CD4-positive, alpha-beta T cell treated with Interleukin-15 for 4 hours (primary cell): ENCODE measurements around the gene CPNE2.
"Not testable (repeated sequence)": the region's sequence is repeated elsewhere in the genome, so short reads cannot be mapped to it uniquely, and the experiment has no call there.

Source experiments
- DNase-seq: peaks from one replicate; pipeline ENCODE4 v3.0.0-alpha.2; 2020; ENCODE audit warnings: low spot score

Gene CPNE2

DNA sequence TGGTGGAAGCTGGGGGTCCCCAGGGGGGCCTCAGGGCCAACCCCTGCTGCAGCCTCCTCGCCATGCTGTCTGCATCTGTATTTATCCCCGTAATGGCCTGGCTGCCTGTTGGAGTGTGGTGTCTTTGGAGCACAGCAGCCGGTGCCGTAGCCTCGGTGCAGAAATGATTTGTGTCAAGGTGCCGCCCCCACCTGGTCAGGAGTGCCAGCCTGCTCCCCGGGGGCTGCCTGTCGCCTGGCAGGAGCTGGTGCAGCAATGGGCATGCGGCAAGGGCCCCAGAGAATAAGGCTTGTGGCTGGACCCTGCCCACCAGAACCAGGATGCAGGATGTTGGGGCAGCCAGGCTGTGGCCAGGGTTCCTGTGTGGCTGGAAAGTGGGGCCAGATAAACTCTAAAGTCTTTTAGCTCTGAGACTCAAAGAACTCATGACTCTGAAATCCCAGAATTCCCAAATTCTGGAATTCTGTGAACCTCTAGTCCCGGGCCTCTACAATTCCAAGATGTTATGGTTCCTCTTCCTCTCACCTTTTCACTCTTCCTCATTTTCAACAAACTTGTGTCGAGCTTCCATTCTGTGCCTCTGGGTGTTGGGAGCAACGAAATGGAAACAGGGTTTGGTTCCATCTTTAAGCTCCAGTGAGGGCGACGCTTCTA, 5.9 kb downstream of the CPNE2 start:
- DNase-seq = no peak

GRCh38 chr16:57099965-57100364, 7.6 kb downstream of the CPNE2 start:
- not testable (repeated sequence) for DNase-seq

DNA sequence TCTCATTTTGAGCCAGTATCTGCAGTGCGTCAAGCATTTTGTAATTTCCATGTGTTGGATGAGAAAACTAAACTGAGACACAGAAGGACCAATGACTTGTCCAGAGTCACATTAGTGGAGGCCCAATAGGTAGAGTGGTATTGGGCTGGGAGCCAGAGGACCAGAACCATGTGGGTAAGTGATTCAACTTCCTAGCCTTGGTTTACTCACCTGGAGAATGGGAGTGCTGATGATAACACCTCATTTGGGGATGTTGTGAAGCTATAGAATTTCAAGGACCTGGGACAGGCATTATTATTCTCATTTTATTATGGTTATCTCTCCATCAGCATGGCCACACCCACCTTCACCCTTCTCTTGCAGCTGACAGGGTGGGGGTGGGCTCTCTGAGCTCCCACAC, 8.1 kb downstream of the CPNE2 start:
- DNase-seq = no peak

DNA sequence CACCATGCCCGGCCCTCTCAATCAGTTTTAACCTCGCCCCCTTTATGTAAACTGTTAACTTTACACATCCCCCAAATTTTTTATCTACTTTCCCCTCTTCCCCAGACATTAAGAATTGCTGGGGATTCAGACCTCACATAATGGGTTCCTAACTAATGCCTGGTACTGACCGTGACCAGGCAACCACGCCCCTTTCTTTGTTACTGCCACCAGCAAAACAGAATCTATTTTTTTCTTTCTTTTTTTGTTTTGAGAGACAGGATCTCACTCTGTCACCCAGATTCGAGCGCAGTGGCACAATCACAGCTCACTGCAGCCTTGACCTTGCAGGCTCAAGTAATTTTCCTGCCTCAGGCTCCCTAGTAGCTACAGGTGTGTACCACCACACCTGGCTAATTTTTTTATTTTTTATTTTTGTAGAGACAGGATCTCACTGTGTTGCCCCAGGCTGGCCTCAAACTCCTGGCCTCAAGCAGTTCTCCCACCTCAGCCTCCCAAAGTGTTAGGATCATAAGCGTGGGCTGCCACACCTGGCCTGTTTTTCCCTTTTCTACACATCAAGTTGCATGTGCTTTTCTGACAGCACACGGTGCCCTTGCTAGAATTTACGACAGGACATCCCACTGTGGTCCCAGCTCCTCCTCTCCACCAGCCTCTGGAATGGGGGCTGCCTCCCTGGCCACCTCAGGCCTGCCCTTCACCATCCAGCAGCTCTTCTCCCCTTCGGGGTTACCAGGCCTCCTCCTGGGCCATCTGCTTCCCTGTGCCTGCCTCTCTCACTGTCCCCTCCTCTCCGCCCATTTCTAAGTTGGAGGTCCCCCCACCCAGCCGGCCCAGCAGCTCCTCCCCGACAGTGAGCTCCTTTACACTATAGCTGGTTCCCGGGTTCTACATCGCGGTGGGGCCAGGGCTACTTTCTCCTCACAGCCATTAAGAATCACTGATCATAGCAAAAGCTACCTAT, 10.8 kb downstream of the CPNE2 start:
- DNase-seq = no peak

- DNase-seq = no peak
Observed at GRCh38 chr16:57104706-57105105, 12.3 kb downstream of the CPNE2 start.

GRCh38 chr16:57105184-57105583, 12.8 kb downstream of the CPNE2 start:
- DNase-seq = no peak

DNA sequence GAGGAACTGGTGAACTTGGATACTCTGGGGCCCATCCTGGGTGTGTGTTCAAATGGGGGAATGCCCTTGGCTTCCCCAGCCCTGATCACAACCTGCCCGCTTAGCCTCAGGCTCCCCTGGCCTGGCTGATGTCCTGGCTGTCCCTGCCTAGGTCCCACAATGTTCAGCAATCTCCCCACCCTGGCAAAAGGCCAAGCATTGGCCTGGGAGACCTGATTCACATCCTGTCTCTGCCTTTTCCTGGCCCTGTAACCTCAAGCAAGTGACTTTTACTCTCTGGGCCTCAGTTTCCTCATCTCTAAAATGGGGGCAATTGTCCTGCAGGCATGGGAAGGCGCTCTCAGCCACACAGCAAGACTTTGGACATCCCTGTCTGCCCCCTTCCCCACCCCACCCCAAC, 14.4 kb downstream of the CPNE2 start:
- no peak for DNase-seq

GRCh38 chr16:57107321-57107922, 15.0 kb downstream of the CPNE2 start:
- no peak for DNase-seq

GRCh38 chr16:57108432-57108831, 16.0 kb downstream of the CPNE2 start:
- DNase-seq = no peak

DNA sequence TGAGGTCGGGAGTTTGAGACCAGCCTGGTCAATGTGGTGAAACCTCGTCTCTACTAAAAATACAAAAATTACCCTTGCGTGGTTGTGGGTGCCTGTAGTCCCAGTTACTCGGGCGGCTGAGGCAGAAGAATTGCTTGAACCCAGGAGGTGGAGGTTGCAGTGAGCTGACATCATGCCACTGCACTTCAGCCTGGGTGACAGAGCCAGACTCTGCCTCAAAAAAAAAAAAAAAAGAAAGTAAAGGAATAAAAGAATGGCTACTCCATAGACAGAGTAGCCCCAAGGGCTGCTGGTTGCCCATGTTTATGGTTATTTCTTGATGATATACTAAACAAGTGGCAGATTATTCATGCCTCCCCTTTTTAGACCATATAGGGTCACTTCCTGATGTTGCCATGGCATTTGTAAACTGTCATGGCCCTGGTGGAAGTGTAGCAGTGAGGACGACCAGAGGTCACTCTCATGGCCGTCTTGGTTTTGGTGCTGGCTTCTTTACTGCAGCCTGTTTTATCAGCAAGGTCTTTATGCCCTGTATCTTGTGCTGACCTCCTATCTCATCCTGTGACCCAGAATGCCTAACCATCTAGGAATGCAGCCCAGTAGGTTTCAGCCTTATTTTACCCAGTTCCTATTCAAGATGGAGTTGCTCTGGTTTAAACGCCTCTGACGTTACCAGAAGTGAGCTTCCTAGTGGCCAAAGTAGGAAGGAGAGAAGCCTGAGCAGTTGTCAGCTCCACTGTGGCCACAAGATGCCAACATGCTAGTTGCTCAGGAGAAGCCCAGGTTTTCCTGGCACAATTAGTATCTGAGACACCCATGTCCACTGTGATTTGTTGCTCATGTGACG, 17.1 kb downstream of the CPNE2 start:
- DNase-seq = not testable (repeated sequence)

GRCh38 chr16:57110937-57111336, 18.6 kb downstream of the CPNE2 start:
- no peak for DNase-seq

DNA sequence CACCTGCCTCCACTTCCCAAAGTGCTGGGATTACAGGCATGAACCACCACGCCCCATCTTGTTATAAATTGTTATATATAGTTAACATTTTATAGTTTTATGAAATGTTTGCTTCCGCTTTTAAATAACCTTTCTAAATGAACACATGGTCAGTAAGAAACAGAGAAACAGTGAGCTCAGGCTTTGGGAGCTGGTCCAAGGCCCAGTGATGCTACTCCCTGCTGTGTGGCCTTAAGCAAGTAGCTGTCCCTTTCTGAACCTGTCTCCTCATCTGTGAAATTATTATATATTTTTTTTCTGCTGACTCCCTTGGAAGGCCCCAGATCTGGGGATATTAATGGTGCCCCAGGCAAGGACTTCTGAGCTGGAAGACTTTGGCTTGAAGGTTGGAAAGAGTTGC, 19.0 kb downstream of the CPNE2 start:
- DNase-seq = no peak

DNA sequence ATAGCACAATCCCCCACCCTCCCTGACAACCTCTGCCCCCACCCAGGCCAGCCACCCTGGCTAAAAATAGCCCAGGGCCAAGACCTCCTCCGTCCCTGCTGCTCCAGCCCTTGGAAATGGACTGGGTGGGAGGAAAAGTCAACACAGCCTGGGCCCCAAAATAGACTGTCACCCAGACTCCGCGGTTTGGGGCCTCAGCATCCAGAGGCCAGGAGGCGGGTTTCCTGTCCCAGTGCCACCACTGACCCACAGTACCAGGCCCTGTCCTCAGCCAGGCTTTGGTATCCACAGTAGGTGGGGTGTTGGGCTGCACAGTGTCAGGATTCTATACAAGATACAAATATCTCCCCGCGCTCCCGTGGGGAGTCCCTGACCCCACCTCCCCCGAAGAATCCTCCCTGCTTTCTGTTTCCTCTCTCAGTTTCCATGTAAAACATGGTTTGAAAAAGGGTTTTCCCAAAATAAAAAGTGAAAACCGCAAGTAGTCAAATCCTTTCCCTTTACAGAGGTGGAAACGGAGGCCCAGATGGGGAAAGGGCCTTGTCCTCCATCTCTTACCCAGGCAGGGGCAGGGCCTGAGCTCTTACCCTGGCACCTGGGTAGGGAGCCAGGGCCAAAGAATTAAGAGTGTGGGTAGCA, 20.1 kb downstream of the CPNE2 start:
- DNase-seq = no peak

GRCh38 chr16:57113042-57113453, 20.7 kb downstream of the CPNE2 start:
- no peak for DNase-seq

GRCh38 chr16:57113664-57114063, 21.3 kb downstream of the CPNE2 start:
- DNase-seq = no peak

DNA sequence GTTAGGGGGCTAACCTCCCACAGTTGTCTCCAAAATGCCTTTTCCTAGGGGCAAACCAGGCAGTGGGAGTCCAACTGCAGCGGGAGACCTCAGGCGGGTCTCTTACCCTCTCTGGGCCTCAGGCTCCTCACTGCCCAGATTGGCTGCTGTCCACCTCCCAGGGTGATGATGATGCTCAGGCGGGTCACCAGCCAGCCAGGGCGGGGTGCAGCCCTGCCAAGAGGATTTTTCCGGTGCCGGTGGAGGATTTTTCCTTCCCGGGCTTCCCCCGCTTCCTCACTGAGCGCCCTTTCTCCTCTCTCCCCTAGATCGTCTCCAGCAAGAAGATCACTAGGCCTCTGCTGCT, 22.8 kb downstream of the CPNE2 start:
- DNase-seq = no peak

- DNase-seq = no peak
Observed at GRCh38 chr16:57115514-57116182, 23.3 kb downstream of the CPNE2 start.

- DNase-seq = no peak
Observed at GRCh38 chr16:57118461-57119084, 26.2 kb downstream of the CPNE2 start.

- DNase-seq = no peak
Observed at GRCh38 chr16:57123216-57123973, 31.0 kb downstream of the CPNE2 start.
